Measurements from ENCODE around the gene VPS51.
"Not testable (repeated sequence)": the region's sequence is repeated elsewhere in the genome, so short reads cannot be mapped to it uniquely, and the experiment has no call there.

Gene VPS51

DNA sequence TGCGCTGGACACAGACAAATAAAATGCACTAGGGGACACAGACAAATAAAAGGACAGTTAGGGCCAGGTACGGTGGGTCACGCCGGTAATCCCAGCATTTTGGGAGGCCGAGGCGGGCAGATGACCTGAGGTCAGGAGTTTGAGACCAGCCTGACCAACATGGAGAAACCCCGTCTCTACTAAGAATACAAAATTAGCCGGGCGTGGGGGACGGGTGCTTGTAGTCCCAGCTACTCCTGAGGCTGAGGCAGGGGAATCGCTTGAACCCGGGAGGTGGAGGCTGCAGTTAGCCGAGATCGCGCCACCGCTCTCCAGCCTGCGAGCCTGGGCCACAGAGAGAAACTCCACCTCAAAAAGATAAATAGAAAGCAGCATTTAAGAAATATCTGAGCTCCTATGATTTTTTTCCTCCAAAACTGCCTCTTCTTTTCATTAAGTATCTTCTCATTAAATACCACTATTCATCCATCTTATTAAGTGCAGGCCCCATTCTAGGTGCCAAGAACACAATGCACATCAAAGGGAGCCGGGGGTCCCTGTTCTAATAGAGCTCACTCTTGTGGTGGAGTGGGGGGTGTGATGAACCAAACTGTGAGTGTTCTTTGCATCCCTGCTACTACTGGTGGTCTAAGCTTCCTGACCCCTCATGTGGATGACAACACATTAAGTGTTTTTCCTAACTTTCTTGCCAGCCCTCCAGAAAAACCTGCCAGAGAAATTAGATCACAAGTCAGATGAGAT lies 22.3 kb downstream of the VPS51 start:
- no peak for DNase-seq (ENCODE audit: extremely low read depth in 1 of 2, low read depth in 1 of 2)

DNA sequence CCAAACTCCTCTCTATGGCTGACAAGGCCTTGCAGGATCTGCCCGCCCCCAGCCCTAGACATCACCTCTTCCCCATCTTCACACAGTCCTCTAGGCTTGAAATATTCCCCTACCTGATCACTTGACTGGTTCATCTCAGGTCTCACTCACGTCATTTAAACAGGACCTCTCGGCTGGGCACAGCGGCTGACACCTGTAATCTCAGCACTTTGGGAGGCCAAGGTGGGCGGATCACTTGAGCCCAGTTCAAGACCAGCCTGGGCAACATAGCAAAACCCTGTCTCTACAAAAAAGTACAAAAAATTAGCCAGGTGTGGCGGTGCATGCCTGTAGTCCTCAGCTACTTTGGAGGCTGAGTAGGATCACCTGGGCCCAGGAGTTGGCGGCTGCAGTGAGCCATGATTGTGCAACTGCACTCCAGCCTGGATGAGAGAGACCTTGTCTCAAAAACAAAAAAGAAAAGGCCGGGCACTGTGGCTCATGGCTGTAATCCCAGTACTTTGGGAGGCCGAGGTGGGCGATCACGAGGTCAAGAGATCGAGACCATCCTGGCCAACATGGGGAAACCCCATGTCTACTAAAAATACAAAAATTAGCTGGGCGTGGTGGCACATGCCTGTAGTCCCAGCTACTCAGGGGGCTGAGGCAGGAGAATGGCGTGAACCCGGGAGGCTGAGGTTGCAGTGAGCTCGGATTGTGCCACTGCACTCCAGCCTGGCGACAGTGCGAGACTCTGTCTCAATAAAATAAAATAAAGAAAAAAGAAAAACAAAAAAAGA lies 23.1 kb downstream of the VPS51 start:
- DNase-seq (ENCODE audit: extremely low read depth in 1 of 2, low read depth in 1 of 2) = not testable (repeated sequence)

DNA sequence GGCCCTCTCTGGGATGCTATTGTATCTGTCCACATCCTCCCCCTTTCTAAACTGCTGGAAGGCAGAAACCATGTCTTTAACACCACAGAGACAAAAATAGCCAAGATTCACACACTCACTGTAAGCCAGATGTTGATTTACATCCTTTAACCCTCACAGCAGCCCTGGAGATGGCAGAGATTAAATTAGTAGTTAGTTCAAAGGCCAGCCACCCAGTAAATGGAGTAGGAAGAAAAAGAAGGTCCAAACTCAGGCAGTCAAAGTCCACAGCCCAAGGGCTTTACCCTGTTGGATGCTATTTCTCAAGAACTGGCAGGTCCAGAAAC lies 23.6 kb downstream of the VPS51 start:
- DNase-seq (ENCODE audit: extremely low read depth in 1 of 2, low read depth in 1 of 2) = no peak

DNA sequence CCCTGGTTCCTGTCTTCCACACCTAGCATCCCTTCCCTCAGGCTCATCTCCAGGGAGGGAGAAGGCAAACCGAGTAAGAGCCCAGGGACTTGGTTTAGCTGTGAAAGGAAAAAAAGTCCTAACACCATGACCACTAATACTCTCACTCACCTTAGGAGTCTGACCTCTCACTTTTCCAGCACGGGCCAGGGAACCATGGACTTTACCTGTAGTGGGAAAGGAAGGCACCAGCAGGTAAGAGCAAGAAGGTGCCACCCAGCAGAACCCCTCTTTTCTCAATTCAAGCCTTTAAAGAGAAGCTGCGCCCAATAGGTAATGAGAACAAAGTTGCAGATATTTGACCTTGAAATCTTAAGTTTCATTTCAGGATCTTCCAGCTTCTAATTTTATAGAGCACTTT lies 24.8 kb downstream of the VPS51 start:
- no peak for DNase-seq (ENCODE audit: extremely low read depth in 1 of 2, low read depth in 1 of 2)

DNA sequence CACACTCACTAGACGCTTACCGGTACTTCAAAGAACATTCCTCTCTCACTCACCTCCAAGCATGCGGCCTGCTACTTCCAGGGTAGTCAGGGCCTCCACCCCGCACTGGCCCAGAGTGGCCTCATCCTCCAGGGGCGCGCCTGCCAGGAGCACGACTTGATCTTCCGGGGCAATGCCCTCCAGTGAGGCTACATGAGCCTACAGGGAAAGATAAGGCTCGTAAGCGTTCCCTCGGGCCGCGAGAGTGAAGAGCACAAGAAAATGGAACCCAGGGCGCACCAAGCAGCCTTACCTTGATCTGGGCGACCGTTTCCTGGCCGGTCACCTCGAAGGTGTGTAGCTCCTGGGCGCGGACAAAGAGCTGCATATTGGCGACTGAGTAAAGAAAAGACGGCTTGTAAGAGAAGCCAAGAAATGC lies 25.4 kb downstream of the VPS51 start:
- no peak for DNase-seq (ENCODE audit: extremely low read depth in 1 of 2, low read depth in 1 of 2)

DNA sequence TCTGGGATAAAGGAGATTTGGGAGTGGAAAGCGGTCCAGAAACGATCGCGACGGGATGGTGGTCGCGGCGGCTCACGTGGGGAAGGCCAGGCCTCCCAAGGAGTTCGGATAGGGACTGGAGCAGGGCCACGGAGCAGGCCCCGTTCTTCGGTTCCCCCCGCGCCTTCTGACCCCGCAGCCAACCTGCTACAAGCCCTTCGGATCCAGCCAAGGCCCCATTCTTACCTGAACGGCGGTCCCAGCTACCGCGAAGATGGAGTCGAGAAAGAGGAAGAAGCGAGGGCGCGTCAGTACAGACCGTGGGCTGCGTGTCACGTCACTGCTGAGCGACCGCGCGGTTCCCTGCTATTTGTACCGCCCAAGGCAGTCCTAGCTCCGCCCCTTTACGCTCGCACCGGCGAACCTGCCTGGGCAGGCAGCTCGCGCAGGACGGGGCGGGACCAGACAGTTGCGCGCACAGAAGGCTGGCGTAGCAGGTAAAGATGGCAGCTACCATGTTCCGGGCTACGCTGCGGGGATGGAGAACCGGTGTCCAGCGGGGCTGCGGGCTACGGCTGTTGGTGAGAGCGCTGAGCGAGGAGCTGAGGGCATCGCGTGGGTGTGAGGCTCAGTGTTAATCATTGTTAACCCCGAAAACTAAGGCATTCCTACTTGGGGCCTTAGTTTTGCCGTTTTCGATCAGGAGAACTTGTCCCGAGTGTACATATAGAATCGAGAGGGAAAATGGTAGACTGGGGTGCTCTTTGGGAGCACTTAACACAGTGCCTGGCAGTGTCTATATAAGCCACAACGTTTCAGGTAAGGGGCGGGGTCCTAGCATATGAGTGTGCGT lies 26.1 kb downstream of the VPS51 start, which contains the start of the genes FAU and MRPL49:
TSS of gene FAU (minus strand) at position 270 of the 832 bp plus-strand sequence. CDS start 321 bp downstream, outside the sequence.
TSS of gene MRPL49 (plus strand) at position 457 of the 832 bp plus-strand sequence. CDS start at position 483, 26 bp downstream.
- DNase-seq (ENCODE audit: extremely low read depth in 1 of 2, low read depth in 1 of 2) = peak; percentile 98 to 99

DNA sequence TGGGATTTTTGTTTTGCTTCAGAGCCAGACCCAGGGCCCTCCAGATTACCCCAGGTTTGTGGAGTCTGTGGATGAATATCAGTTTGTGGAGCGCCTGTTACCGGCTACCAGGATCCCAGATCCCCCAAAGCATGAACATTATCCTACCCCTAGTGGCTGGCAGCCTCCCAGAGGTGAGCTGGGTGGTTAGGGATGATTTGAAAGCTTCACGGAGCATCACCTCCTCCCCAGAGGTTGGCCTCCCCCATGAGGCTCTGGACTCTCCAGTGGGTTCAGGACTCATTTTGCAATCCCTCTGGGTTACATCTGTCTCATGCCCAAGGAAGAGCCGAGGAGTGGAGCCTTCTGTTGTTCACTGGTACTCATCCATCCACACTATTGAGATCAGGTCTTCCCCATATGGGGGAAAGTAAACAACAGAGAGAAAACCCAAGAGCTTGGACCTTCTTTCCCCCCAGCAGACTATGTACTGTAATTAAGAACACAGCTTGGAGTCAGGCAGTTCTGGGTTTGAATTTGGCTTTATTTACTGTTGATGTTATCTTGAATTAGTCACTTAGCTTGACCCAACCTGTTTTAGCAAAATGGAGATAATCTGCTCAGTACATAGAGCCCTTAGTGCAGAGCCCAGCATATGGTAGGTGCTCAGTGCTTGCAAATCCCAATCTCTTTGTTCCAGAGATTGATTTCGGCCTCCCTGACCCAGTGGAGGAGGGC lies 28.6 kb downstream of the VPS51 start:
- no peak for DNase-seq (ENCODE audit: extremely low read depth in 1 of 2, low read depth in 1 of 2)

DNA sequence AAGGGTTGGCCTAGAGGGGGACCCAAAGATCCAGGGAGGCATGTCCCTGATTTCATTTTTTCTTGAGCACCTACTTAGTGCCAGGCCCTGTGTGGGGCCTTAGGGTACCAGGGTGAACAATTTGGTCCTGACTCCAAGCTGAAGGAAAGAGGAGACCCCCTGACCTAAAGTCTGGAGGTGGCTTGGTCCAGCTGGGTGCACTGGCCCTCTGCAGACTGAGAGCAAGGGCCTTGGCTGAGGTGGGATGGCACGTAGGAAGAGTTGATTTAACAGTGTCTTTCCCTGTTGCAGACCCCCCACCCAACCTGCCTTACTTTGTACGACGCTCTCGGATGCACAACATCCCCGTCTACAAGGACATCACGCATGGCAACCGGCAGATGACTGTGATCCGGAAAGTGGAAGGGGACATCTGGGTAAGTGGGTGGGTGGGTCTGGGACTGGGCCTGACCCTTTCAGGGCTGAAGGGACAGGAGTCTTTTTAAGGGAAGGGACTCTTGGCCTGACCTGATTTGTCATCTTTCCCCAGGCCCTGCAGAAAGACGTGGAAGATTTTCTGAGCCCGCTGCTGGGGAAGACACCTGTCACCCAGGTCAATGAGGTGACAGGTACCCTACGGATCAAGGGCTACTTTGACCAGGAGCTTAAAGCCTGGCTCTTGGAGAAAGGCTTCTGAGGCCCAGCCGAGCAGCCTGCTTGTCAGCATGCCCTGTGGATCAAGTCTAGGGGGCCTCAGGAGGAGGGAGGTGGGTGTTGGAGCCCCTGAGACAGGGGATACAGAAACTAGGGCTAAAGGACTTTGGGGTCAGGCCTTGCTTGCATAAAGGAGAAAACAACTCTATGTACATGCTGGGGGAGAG lies 29.4 kb downstream of the VPS51 start:
- DNase-seq (ENCODE audit: extremely low read depth in 1 of 2, low read depth in 1 of 2) = no peak

DNA sequence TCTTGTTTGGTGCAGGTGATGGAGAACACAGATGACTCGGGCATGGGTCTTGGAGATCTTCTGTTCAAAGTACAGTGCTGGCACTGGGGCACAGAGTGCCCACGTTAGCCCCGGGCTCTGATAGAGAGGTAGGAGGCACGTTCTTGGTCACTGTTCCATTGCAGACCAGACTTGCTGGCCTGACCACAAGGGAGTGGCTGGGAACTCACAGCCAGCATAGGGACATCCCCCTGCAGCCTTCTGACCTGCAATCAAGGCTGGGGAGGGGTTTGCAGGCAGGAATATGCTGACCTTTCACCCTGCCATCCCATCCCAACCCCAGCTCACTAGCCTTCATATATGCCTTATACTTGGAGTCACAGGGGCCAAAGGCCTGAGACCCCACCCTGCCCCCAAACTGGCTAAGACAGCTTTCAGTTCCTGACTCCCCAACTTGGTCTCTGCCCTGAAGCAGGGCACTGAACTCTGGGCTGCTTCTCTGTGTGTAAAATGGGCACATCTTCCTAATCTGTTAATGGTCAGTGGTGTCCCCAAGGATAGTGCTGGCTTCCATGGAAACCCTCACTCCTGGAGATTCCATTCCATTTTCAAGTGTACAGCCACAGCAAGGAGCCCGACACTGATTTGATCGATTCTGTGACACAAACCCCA lies 30.7 kb downstream of the VPS51 start:
- DNase-seq (ENCODE audit: extremely low read depth in 1 of 2, low read depth in 1 of 2) = no peak

DNA sequence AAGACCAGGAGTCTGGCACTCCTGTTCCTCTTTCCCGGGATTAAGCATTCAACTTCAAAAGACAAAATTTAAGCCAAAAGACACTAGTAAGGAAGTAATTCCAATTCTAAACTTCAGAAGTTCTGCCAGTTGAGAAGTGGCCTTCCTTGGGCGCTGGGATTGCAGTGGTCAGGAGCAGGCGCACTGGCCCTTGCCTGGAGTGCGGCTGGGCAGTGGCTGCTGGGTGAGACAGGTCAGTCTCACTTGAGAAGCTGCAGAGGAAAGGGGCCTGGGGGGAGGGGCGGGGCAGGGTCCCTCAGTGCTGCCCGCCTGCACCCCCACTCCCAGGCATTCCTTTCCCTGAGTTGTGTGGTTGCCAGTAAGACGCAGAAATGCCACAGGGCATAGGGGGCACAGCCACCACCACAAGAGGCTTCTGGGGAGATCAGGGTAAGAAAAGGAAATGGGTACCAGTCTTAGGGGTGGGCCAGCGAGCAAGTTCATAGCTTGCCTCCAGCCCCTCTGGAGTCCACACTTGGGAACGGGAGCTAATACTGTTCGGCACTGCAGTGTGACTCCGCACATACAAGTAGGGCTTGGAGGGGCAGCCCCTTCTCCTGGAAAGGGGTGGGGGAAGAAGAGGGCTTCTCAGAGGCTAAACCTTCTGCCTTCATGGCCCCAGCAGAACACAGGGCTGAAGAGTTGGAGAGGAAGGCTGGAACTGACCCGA lies 31.6 kb downstream of the VPS51 start:
- DNase-seq (ENCODE audit: extremely low read depth in 1 of 2, low read depth in 1 of 2) = no peak

DNA sequence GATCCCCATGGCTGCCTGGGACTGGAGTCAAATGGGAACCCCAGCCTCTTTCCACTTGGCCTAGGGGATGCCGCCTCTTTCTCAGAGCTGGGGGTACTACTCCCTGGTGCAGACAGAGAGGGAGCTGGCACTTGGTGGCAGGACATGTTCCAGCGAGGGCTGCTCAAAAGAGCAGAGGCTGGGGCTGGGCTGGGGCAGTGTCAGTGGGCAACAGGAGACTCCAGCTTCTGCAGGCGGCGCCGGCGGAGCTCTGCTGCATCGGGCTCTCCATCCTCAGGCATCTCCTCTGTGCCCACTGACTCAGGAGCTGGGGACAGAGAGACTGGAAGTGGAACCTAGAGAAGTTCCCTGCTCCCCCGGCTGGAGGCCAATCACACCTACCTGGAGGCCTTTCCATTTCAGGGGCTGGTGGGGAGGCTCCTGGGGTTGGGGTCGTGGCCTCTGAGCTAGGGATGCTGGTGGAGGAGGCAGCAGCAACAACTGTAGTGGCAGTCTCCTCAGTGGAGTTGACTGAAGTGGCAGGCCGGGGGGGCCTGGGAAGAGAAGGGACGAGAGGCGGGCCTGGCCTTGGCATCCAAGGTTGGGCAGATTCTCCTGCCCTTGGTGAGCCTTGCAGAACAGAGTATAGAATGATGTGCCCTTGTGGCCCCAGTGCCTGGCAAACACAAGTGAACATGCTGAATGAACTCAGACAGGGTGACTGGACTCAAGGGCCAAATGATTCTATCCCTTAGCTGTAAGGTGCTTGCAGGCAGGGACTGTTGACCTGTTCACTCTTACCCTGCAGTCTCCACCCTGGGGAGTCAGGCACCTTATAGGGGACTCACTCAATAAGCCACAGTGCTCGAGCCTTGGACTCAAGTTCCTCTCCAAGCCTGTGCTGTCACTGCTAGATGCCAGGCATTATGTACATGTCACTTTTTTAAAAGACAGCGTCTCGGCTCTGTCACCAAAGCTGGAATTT lies 32.5 kb downstream of the VPS51 start:
- DNase-seq (ENCODE audit: extremely low read depth in 1 of 2, low read depth in 1 of 2) = no peak

DNA sequence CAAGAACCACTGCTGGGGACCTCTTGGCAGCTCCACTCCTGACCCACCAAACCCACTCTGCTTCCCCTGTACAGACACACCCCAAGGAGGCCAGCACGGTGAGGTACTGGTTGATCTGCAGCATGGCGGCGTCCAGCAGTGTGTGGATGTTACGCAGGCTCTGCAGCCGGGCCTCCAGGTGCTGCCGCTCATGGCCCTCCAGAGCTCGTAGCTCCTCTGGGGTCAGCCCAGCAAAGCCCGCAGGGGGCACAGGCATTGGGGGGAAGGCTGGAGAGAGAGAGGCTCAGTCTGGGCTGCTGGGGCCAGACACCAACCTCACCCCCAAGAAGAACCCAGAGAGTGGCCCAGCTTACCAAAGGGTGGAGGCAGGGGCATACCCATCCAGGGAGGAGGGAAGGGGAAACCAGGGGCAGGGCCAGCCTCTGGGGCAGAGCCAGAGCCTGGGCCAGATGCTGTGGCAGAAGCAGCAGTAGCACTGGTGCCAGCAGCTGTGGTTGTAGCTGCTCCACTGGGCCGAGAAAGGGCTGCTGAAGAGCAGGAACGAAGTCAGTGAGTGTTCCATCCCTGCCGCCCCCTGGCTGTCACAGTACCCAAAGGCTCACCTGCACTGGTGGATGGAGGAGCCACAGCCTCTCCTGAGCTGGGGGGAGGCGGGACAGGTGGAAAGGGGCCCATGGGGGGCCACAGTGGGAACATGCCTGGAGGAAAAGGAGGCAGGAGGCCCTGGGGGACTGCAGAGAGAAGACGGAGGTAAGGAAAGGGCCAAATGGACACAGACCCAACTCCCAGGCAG lies 33.8 kb downstream of the VPS51 start:
- no peak for DNase-seq (ENCODE audit: extremely low read depth in 1 of 2, low read depth in 1 of 2)

DNA sequence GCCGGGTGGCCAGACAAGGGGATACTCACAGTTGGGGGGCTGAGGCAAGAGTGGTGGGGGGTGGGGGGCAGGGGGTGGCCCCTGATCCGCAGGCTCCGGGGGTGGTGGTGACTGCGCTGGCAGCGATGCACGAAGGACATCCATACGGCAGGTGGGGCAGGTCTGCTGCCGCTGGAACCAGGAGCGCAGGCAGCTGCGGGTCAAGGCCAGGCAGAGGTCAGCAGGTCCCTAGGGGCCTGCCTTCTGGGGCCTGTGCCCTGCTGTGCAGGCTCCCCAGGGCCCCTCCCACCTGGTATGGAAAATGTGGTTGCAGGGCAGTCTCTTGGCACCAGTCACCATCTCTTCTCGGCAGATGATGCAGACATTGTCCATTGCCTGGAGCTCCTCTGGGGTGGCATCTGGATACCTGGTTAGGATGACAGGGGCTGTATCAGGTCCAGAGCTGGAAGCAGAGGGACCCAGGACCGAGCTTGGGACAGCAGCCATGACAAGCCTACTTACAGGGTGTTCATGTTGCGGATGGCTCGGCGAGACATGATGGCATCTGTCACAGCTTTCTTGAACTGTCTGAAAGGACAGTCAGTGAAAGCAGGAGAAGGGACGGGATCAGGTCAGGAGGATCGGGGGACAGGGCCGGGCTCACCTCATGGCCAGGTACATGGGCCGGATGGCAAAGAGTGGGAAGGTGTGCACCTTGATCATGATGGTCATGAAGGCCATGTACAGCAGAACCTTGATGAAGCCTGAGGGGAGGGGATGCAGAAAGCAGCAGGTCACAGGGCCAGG lies 34.8 kb downstream of the VPS51 start:
- DNase-seq (ENCODE audit: extremely low read depth in 1 of 2, low read depth in 1 of 2) = no peak

DNA sequence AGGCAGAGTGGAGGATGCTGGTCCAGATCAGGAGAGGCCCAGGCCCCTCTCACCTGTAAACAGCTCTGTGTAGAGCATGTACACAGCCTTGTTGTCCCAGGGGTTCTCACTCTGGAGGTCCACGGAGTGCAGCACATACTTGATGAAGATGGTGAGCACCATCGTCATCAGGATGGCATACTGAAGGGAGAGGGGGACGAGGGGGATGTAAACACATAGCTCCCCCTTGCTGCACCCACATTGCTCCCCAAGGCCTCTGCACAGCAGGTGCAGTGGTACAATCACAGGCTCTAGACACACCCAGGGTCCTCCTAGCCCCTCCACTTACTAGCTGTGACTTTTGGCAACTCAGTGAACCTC lies 35.4 kb downstream of the VPS51 start:
- DNase-seq (ENCODE audit: extremely low read depth in 1 of 2, low read depth in 1 of 2) = no peak

DNA sequence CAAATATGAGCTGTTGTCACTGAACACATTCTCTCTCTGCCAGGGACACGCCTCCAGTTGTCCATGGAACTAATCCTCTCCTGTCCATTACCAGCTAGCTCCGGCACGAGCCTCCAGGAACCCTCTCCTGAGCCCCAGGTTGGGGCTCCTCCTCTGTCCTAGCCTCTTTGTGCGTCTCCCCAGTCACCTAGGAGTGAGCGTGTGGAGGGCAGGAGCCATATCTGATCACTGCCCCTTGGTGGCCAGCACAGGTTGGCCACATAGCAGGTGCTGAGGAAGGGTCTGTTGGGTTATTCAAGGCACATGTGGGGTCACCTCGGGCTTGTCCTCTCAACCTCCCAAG lies 35.9 kb downstream of the VPS51 start:
- DNase-seq (ENCODE audit: extremely low read depth in 1 of 2, low read depth in 1 of 2) = no peak
